Measurements from ENCODE around the gene KCNMA1.

- TF ChIP-seq, protein P1, sequence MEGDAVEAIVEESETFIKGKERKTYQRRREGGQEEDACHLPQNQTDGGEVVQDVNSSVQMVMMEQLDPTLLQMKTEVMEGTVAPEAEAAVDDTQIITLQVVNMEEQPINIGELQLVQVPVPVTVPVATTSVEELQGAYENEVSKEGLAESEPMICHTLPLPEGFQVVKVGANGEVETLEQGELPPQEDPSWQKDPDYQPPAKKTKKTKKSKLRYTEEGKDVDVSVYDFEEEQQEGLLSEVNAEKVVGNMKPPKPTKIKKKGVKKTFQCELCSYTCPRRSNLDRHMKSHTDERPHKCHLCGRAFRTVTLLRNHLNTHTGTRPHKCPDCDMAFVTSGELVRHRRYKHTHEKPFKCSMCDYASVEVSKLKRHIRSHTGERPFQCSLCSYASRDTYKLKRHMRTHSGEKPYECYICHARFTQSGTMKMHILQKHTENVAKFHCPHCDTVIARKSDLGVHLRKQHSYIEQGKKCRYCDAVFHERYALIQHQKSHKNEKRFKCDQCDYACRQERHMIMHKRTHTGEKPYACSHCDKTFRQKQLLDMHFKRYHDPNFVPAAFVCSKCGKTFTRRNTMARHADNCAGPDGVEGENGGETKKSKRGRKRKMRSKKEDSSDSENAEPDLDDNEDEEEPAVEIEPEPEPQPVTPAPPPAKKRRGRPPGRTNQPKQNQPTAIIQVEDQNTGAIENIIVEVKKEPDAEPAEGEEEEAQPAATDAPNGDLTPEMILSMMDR (IDR thresholded peaks at IDR 0.05; ENCODE audit: low read depth, low read length) = no peak
- no peak for TF ChIP-seq POLR2A (IDR thresholded peaks at IDR 0.05; ENCODE audit: extremely low read depth, insufficient read length)
- no peak for TF ChIP-seq MAX (IDR thresholded peaks at IDR 0.05; ENCODE audit: low read depth, low read length)
Observed at GRCh38 chr10:77666821-77667220, 29.2 kb upstream of the KCNMA1 start.

Measured in NB4 (cell line).